Right lobe of liver (tissue), 6 donors: ENCODE results near the gene SMR3A. TPM values are rescaled to one million over a fixed set of nuclear protein-coding genes. Genes with fewer than 3 reads are reported as not detected.
A peak's percentile ranks its signal among the peaks of the same experiment; 100 is the strongest.

Experiments
- ATAC-seq, 4 donors: fragments of 200-7000 bp; cut with Tn5 transposase; one replicate each; pipeline ENCODE4 v1.9.1; 2020; ENCODE audit warnings: mild to moderate bottlenecking in 4 of 4, moderate library complexity in 4 of 4
- DNase-seq, 3 donors: peaks; one replicate each; pipeline ENCODE4 v3.0.0-alpha.2; 2020
- H3K27ac ChIP-seq, 3 donors: fragments of 200-600 bp; one replicate each; pipeline ENCODE4 v1.8.0; 2022
- H3K27me3 ChIP-seq, 2 donors: fragments of 200-600 bp; one replicate each; pipeline ENCODE4 v1.8.0; 2022
- H3K36me3 ChIP-seq, 4 donors: fragments of 200-600 bp; sonication (generic) in 1 of 4; one replicate each; pipeline versions ENCODE4 v1.5.1 to v1.8.0; 2017 to 2022; ENCODE audit warnings: control low read depth in 1 of 4
- H3K4me1 ChIP-seq, 4 donors: fragments of 200-600 bp; sonication (generic) in 1 of 4; one replicate each; pipeline versions ENCODE4 v1.5.1 to v1.8.0; 2017 to 2022; ENCODE audit warnings: control low read depth in 1 of 4
- H3K4me3 ChIP-seq, 3 donors: fragments of 200-600 bp; one replicate each; pipeline ENCODE4 v1.8.0; 2022
- H3K9me3 ChIP-seq, 4 donors: fragments of 200-600 bp; sonication (generic) in 1 of 4; one replicate each; pipeline versions ENCODE4 v1.5.1 to v1.8.0; 2017 to 2022; ENCODE audit warnings: control low read depth in 1 of 4
- POLR2A ChIP-seq: fragments of 450-650 bp; IDR thresholded peaks from one replicate; pipeline ENCODE4 v1.6.1; 2017; ENCODE audit warnings: antibody characterized with exemption, mild to moderate bottlenecking
- WGBS: methylation state at CpG from one replicate; pipeline ENCODE4 v1.1.6; 2018; ENCODE audit warnings: low coverage, low lambda C conversion rate; ENCODE audit not compliant: insufficient coverage; ENCODE audit errors: missing lambda C conversion rate; 5-methylcytosine and 5-hydroxymethylcytosine counted together
- intact Hi-C, 2 donors: fragments of 100-400 bp; cut with DNase I; formaldehyde crosslinking; loops; one replicate each; pipeline versions ENCODE4 v1.11.2 to v1.14.1; 2022
- total RNA-seq, 6 experiments: library from RNA; depleted of rRNA in 2 of 6; stranded (reverse); fragments of >200 nt in 2 of 6; fragmentation: NEBNext Ultra II Directional in 3 of 6; extraction: Animal tissue kit (Norgen Biotek cat#: 25700) in 3 of 6; gene quantifications; one replicate each; pipeline versions ENCODE4 v1.1.0 to v1.2.4, GENCODE V29; 2016 to 2023
- TF ChIP-seq, protein P1 (sequence below), 4 donors: fragments of 200-600 bp in 3 of 4; fragments of 450-650 bp in 1 of 4; IDR thresholded peaks; one replicate each; pipeline versions ENCODE4 v1.5.1 to v1.8.0; 2016 to 2022; ENCODE audit warnings: antibody characterized with exemption in 4 of 4, mild to moderate bottlenecking in 2 of 4
- donor health status: DM: no; HTN: yes; CAD: no.
- donor health status: DM: no; HTN: no; CAD: no.
- donor health status: DM: no; HTN: no; CAD: no.
- donor health status: DM: no; HTN: yes; CAD: no.
- donor health status: DM: no; HTN: yes; CAD: no.

The SMR3A gene
- total RNA-seq, 6 experiments from 2014 or later: not detected

GRCh38 chr4:70382691-70383181 is 22.2 kb downstream of the SMR3A start, which contains the start of gene SMR3B:
TSS of gene SMR3B (plus strand) at chr4:70383131. CDS start at chr4:70384511, 1,380 bp downstream.
- intact Hi-C loops: no loop called here

GRCh38 chr4:70392057-70392776 is 31.7 kb downstream of the SMR3A start:
- H3K4me1 ChIP-seq: no peaks in the 10 kb centered on the region
- no peaks in the 10 kb centered on the region for H3K36me3 ChIP-seq
- WGBS: 51% methylated on average over 2 of the region's 2 CpGs
- TF ChIP-seq POLR2A: no peak
- TF ChIP-seq, protein P1, sequence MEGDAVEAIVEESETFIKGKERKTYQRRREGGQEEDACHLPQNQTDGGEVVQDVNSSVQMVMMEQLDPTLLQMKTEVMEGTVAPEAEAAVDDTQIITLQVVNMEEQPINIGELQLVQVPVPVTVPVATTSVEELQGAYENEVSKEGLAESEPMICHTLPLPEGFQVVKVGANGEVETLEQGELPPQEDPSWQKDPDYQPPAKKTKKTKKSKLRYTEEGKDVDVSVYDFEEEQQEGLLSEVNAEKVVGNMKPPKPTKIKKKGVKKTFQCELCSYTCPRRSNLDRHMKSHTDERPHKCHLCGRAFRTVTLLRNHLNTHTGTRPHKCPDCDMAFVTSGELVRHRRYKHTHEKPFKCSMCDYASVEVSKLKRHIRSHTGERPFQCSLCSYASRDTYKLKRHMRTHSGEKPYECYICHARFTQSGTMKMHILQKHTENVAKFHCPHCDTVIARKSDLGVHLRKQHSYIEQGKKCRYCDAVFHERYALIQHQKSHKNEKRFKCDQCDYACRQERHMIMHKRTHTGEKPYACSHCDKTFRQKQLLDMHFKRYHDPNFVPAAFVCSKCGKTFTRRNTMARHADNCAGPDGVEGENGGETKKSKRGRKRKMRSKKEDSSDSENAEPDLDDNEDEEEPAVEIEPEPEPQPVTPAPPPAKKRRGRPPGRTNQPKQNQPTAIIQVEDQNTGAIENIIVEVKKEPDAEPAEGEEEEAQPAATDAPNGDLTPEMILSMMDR (IDR thresholded peaks at IDR 0.05): no peak
- no peak for ATAC-seq
- DNase-seq: no peak
- no peaks in the 10 kb centered on the region for H3K27me3 ChIP-seq
- H3K9me3 ChIP-seq: no peaks in the 10 kb centered on the region
- no peak overlapping the region for H3K4me3 ChIP-seq
- no peak overlapping the region for H3K27ac ChIP-seq
- intact Hi-C loops: no loop called here

More at GRCh38 chr4:70382691-70383181, 22.2 kb downstream of the SMR3A start, which contains the start of gene SMR3B:
- Histone ChIP-seq H3K9me3 (no peaks in the 10 kb centered on the region), H3K4me3 (no peak within 1 kb of the TSS), H3K27ac (no peak within 1 kb of the TSS), H3K27me3 (no peaks in the 10 kb centered on the region), H3K36me3 (no peaks in the 10 kb centered on the region), H3K4me1 (no peaks in the 10 kb centered on the region)
- no peak for ATAC-seq
- 49% methylated on average over 5 of the region's 5 CpGs for WGBS
- no peak for DNase-seq
- TF ChIP-seq POLR2A: no peak
- TF ChIP-seq, protein P1 (IDR thresholded peaks at IDR 0.05): no peak

GRCh38 chr4:70397580-70397979 is 37.0 kb downstream of the SMR3A start, which contains the start of gene OPRPN:
TSS of gene OPRPN (plus strand) at chr4:70397940. CDS start at chr4:70399286, 1,346 bp downstream.
- intact Hi-C loops: no loop called here
- TF ChIP-seq POLR2A: no peak
- TF ChIP-seq, protein P1 (IDR thresholded peaks at IDR 0.05): no peak
- no peaks in the 10 kb centered on the region for H3K4me1 ChIP-seq
- no peak for DNase-seq
- no peaks in the 10 kb centered on the region for H3K36me3 ChIP-seq
- peak in 3 of 4 donors; percentile 34 to 67 (median 36) for ATAC-seq
- no peaks in the 10 kb centered on the region for H3K27me3 ChIP-seq
- no peak within 1 kb of the TSS for H3K27ac ChIP-seq
- H3K4me3 ChIP-seq: no peak within 1 kb of the TSS
- no peaks in the 10 kb centered on the region for H3K9me3 ChIP-seq

GRCh38 chr4:70399319-70399718 is 38.8 kb downstream of the SMR3A start:
- intact Hi-C loops: no loop called here
- DNase-seq: no peak
- no peaks in the 10 kb centered on the region for H3K9me3 ChIP-seq
- no peak overlapping the region for H3K4me3 ChIP-seq
- H3K27ac ChIP-seq: no peak overlapping the region
- H3K4me1 ChIP-seq: no peaks in the 10 kb centered on the region
- no peaks in the 10 kb centered on the region for H3K36me3 ChIP-seq
- WGBS: 63% methylated on average over 1 of the region's 1 CpG
- no peaks in the 10 kb centered on the region for H3K27me3 ChIP-seq
- TF ChIP-seq, protein P1 (IDR thresholded peaks at IDR 0.05): no peak
- no peak for TF ChIP-seq POLR2A
- peak in 2 of 4 donors; percentile 60 to 70 for ATAC-seq
